Parathyroid adenoma (tissue), 2 donors: ENCODE results near the gene HAGHL.

Source experiments
- H2AFZ ChIP-seq: fragments of 300-600 bp; sonication (generic); one replicate; pipeline ENCODE4 v1.7.0; 2017; ENCODE audit warnings: antibody characterized with exemption, mild to moderate bottlenecking
- H3K27ac ChIP-seq: fragments of 300-600 bp; sonication (generic); one replicate; pipeline ENCODE4 v1.7.0; 2017
- H3K27me3 ChIP-seq: fragments of 300-600 bp; sonication (generic); one replicate; pipeline ENCODE4 v1.7.0; 2017; ENCODE audit warnings: low read length; ENCODE audit not compliant: control insufficient read depth, insufficient read depth
- H3K36me3 ChIP-seq: fragments of 300-600 bp; sonication (generic); one replicate; pipeline ENCODE4 v1.7.0; 2017; ENCODE audit warnings: low read length; ENCODE audit not compliant: control insufficient read depth, insufficient read depth
- H3K4me1 ChIP-seq: fragments of 300-600 bp; sonication (generic); one replicate; pipeline ENCODE4 v1.7.0; 2017; ENCODE audit warnings: control low read depth
- H3K4me2 ChIP-seq: fragments of 300-600 bp; sonication (generic); one replicate; pipeline ENCODE4 v1.7.0; 2017; ENCODE audit warnings: low read length
- H3K4me3 ChIP-seq: fragments of 300-600 bp; sonication (generic); one replicate; pipeline ENCODE4 v1.7.0; 2017; ENCODE audit warnings: low read depth, low read length
- H3K79me2 ChIP-seq: fragments of 300-600 bp; sonication (generic); one replicate; pipeline ENCODE4 v1.7.0; 2017; ENCODE audit warnings: control low read depth
- H3K9ac ChIP-seq: fragments of 300-600 bp; sonication (generic); one replicate; pipeline ENCODE4 v1.7.0; 2017; ENCODE audit warnings: mild to moderate bottlenecking
- H3K9me3 ChIP-seq: fragments of 300-600 bp; sonication (generic); one replicate; pipeline ENCODE4 v1.7.0; 2017; ENCODE audit warnings: low read length; ENCODE audit not compliant: control insufficient read depth
- CTCF ChIP-seq: fragments of 300-600 bp; sonication (generic); IDR thresholded peaks from one replicate; pipeline ENCODE4 v1.7.0; 2017; ENCODE audit warnings: antibody characterized with exemption, mild to moderate bottlenecking
- donor health status: primary hyperparathyroidism.

Gene HAGHL

GRCh38 chr16:760545-761343, 33.8 kb downstream of the HAGHL start, which contains the start of gene MSLN:
MSLN (plus strand) TSS chr16:760734; CDS start chr16:762681, 1,947 bp downstream.
- H3K9ac ChIP-seq, result no peak within 1 kb of the TSS
- no peaks in the 10 kb centered on the region for H3K27me3 ChIP-seq
- no peak for TF ChIP-seq CTCF
- H3K27ac ChIP-seq, result no peak within 1 kb of the TSS
- no peaks in the 10 kb centered on the region for H3K9me3 ChIP-seq
- H3K79me2 ChIP-seq, result no peaks in the 10 kb centered on the region
- no peak within 1 kb of the TSS for H2AFZ ChIP-seq
- H3K4me3 ChIP-seq, result no peak within 1 kb of the TSS
- H3K4me1 ChIP-seq, result no peaks in the 10 kb centered on the region
- H3K4me2 ChIP-seq, result no peak within 1 kb of the TSS
- H3K36me3 ChIP-seq, result no peaks in the 10 kb centered on the region

- no peak overlapping the region for H3K4me3 ChIP-seq
- H3K27ac ChIP-seq, result no peak overlapping the region
- H3K36me3 ChIP-seq, result no peaks in the 10 kb centered on the region
- H3K27me3 ChIP-seq, result no peaks in the 10 kb centered on the region
- H3K4me2 ChIP-seq, result no peak overlapping the region
- TF ChIP-seq CTCF, result no peak
- H3K4me1 ChIP-seq, result no peaks in the 10 kb centered on the region
- H3K9ac ChIP-seq, result no peak overlapping the region
- no peaks in the 10 kb centered on the region for H3K79me2 ChIP-seq
- H3K9me3 ChIP-seq, result no peaks in the 10 kb centered on the region
- no peak overlapping the region for H2AFZ ChIP-seq
These were observed 35.0 kb downstream of the HAGHL start for GRCh38 chr16:761625-762513.

GRCh38 chr16:762595-763268, 35.8 kb downstream of the HAGHL start:
- Histone ChIP-seq H3K9ac (no peak overlapping the region), H3K27ac (no peak overlapping the region), H3K4me1 (no peaks in the 10 kb centered on the region), H3K79me2 (no peaks in the 10 kb centered on the region), H3K27me3 (no peaks in the 10 kb centered on the region), H3K4me2 (no peak overlapping the region), H3K9me3 (no peaks in the 10 kb centered on the region), H2AFZ (no peak overlapping the region), H3K4me3 (no peak overlapping the region), H3K36me3 (no peaks in the 10 kb centered on the region)
- TF ChIP-seq CTCF, result no peak

GRCh38 chr16:763369-764183, 36.7 kb downstream of the HAGHL start:
- TF ChIP-seq CTCF, result no peak

More at GRCh38 chr16:763369-764183, 36.7 kb downstream of the HAGHL start:
- no peak overlapping the region for H3K4me2 ChIP-seq
- H3K79me2 ChIP-seq, result no peaks in the 10 kb centered on the region
- no peak overlapping the region for H3K9ac ChIP-seq
- no peak overlapping the region for H3K27ac ChIP-seq
- no peak overlapping the region for H3K4me3 ChIP-seq
- no peaks in the 10 kb centered on the region for H3K27me3 ChIP-seq
- no peak overlapping the region for H2AFZ ChIP-seq
- H3K9me3 ChIP-seq, result no peaks in the 10 kb centered on the region
- H3K36me3 ChIP-seq, result no peaks in the 10 kb centered on the region
- no peaks in the 10 kb centered on the region for H3K4me1 ChIP-seq
